Astrocyte of the hippocampus (primary cell): ENCODE results near the gene RNF126.
"Not testable (repeated sequence)": the region's sequence is repeated elsewhere in the genome, so short reads cannot be mapped to it uniquely, and the experiment has no call there.

Experiments used
- DNase-seq: peaks from one replicate; pipeline ENCODE4 v3.0.0; 2011; ENCODE audit warnings: low read depth, low spot score

Gene RNF126

DNA sequence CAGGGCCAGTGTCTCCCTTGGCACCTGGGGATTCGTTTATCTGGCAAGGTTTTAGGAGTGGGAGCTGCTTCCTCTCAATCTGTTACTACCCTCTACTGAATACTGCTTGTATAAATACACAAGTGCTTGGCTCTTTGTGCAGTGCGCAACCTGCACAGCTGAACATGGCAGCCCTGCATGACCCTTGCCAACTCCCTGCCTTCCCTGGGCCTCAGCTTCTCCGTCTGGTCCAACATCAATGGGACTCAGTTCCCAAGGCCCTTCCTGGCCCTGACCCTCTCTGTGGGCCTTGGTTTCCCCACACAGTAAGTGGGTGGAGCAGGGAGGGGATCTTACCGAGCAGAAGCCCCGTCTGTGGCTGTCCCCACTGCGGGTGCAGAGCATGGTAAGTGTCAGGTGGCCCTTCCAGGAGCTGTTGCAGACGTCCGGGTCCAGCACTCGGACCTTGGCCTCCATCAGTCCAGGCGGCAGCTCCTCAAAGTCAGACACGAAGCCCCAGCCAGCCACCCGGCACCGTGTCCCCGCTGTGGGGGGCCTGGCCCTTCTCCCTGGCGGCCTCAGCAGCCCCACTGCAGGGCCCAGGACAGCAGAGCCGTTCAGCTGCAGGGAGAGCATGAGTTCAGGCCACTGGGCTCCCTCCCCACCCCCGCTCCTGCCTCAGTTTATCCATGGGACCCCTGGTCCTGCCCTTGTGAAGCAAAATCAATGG lies 23.7 kb upstream of the RNF126 start:
- DNase-seq, result no peak

GRCh38 chr19:685454-685931 lies 22.5 kb upstream of the RNF126 start:
- DNase-seq, result no peak

DNA sequence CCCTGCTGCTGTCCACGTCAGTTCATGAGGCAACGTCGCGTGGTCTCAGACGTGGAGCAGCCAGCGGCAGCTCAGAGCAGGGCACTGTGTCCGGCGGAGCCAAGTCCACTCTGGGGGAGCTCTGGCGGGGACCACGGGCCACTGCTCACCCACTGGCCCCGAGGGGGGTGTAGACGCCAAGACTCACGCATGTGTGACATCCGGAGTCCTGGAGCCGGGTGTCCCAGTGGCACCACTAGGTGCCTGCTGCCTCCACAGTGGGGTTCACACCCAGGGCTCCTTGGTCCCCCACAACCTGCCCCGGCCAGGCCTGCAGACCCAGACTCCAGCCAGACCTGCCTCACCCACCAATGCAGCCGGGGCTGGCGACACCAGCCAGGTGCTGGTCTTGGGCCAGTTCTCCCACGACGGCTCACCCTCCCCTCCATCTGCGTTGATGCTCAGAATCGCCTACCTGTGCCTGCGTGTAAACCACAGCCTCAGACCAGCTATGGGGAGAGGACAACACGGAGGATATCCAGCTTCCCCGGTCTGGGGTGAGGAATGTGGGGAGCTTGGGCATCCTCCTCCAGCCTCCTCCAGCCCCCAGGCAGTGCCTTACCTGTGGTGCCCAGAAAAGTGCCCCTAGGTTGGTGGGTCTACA lies 19.8 kb upstream of the RNF126 start:
- DNase-seq, result no peak

- no peak for DNase-seq
These were observed 18.3 kb upstream of the RNF126 start for GRCh38 chr19:681029-682019.

- DNase-seq, result peak; percentile 99
These were observed 17.4 kb upstream of the RNF126 start for GRCh38 chr19:680287-681028.

- peak; percentile 84 for DNase-seq
These were observed 16.6 kb upstream of the RNF126 start for GRCh38 chr19:679418-680286.

GRCh38 chr19:678791-679388 lies 15.9 kb upstream of the RNF126 start:
- no peak for DNase-seq

GRCh38 chr19:677601-678436 lies 14.8 kb upstream of the RNF126 start:
- DNase-seq, result peak; percentile 41

- peak; percentile 95 for DNase-seq
These were observed 14.2 kb upstream of the RNF126 start for GRCh38 chr19:677201-677600.

GRCh38 chr19:676339-677105 lies 13.5 kb upstream of the RNF126 start, which contains the start of gene FSTL3:
Gene FSTL3 (plus strand): TSS chr19:676392. CDS start chr19:676424, 32 bp downstream.
- DNase-seq, result peak; percentile 69

- DNase-seq, result no peak
These were observed 13.0 kb upstream of the RNF126 start for GRCh38 chr19:676007-676338.

GRCh38 chr19:674282-675151 lies 11.5 kb upstream of the RNF126 start:
- DNase-seq, result no peak

DNA sequence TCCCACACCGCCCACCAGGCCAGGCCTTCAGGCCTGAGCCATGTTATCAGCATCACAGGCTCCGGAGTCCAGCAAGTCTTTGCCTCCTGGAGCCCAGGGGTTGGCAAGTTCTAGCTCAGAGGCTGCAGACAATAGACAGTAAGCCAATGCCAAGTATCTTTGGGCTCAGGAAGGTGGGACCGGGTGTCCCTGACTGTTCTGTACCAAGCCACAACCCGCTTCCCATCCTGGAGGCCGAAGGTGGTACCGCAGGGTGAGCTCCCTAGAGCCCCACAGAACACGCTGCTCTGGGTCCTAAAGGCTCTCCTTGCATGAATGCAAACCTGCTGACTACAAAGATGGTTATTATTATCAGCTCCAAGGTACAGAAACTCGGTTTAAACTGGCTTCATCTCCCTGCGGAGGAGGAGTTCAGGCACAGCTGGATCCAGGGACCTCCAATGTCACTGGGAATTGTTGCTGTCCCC lies 7.6 kb upstream of the RNF126 start:
- no peak for DNase-seq

DNA sequence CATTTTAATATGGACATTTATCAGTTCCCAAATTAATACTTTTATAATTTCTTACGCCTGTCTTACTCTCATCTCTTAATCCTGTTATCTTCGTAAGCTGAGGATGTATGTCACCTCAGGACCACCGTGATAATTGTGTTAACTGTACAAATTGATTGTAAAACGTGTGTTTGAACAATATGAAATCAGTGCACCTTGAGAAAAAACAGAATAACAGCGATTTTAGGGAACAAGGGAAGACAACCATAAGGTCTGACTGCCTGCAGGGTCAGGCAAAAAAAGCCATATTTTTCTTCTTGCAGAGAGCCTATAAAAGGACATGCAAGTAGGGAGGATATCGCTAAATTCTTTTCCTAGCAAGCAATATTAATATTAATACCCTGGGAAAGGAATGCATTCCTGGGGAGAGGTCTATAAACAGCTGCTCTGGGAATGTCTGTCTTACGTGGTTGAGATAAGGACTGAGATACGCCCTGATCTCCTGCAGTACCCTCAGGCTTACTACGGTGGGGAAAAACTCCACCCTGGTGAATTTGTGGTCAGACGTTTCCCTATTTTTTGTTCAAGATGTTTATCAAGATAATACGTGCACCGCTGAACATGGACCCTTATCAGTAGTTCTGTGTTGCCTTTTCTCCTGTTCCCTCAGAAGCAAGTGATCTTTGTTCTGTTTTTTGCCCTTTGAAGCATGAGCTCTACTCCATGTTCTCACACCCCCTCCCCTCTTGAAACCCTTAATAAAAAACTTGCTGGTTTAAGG lies 5.8 kb upstream of the RNF126 start:
- DNase-seq, result peak; percentile 20

- DNase-seq, result not testable (repeated sequence)
These were observed 4.1 kb upstream of the RNF126 start for GRCh38 chr19:666985-667573.

- peak; percentile 93 for DNase-seq
These were observed 2.0 kb upstream of the RNF126 start for GRCh38 chr19:664913-665443.
